ENCODE measurements around the gene NFRKB. TPM values are rescaled to one million over a fixed set of nuclear protein-coding genes. Genes with fewer than 3 reads are reported as not detected.

Gene NFRKB
- 10 to 100 TPM; 25.8 to 34.1 (median 28.4) TPM for total RNA-seq

DNA sequence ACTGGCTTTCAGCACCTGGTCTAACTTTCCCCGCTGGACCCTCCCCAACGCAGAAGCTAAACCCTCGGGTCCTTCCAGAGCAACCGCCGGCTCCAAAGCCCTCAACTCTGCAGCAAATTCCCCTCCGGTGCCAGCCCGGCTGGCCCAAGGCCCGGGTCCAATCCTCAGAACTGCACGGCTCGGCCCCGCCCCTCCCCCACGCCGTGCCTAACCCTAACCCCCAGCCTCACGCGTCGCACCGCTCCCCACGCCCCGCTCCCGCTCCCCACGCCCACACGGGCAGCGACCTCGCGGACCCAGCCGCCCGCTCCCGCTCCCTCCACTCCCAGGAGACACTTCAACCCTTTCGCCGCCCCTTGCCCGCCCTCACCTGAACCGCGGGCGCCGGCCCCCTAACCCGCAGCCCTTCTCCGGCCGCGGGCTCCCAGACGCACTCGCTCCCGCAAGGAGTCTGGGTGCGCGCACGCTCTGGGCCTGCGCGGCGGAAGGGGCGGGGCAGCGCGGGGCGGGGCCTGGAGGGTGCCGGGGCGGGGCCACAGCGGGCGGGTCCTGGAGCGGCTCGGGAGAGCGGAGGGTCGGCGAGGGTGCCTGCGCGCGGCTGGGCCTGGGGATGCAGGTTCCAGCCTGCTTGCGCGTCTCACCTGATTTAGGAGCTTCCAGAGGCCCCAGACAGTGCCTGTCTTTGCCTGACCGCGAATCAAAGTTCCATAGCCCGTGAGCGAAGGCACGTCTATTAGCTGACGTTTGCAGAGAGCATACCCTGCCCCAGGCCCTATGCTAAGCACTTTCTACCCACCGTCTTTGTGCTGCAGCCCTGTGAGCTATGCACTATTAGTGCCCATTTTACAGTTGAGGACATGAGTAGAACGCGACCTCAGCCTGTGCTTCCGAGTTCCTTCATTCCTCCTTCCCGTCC lies at the start of gene NFRKB:
Gene NFRKB, minus strand, starts transcription at position 453 of the 916 bp plus-strand sequence. CDS start 2,729 bp downstream, outside the sequence.
- peak within 1 kb of the TSS; percentile 91 to 93 for H3K4me3 ChIP-seq
- WGBS, 2 donors (ENCODE audit: low coverage in 1 of 2) = 0% methylated on average over 10 to 12 of the region's 77 CpGs
- no peaks in the 10 kb centered on the region for H3K9me3 ChIP-seq
- peak; percentile 99 for ATAC-seq
- peaks cover 0 to 32% of the 10 kb centered on the region in 2 donors for H3K36me3 ChIP-seq
- H3K27ac ChIP-seq = peak within 1 kb of the TSS; percentile 54 to 89 (median 86)
- peaks cover 0 to 21% (median 9%) of the 10 kb centered on the region in 3 donors for H3K4me1 ChIP-seq
- TF ChIP-seq, protein P1, sequence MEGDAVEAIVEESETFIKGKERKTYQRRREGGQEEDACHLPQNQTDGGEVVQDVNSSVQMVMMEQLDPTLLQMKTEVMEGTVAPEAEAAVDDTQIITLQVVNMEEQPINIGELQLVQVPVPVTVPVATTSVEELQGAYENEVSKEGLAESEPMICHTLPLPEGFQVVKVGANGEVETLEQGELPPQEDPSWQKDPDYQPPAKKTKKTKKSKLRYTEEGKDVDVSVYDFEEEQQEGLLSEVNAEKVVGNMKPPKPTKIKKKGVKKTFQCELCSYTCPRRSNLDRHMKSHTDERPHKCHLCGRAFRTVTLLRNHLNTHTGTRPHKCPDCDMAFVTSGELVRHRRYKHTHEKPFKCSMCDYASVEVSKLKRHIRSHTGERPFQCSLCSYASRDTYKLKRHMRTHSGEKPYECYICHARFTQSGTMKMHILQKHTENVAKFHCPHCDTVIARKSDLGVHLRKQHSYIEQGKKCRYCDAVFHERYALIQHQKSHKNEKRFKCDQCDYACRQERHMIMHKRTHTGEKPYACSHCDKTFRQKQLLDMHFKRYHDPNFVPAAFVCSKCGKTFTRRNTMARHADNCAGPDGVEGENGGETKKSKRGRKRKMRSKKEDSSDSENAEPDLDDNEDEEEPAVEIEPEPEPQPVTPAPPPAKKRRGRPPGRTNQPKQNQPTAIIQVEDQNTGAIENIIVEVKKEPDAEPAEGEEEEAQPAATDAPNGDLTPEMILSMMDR (IDR thresholded peaks at IDR 0.05) = peak in 1 of 4 experiments; percentile 18
- TF ChIP-seq POLR2AphosphoS5 (IDR thresholded peaks at IDR 0.05) (peak; percentile 82), POLR2A (IDR thresholded peaks at IDR 0.05) (peak; percentile 72 to 86), EP300 (IDR thresholded peaks at IDR 0.05) (no peak)
- no peaks in the 10 kb centered on the region for H3K27me3 ChIP-seq

DNA sequence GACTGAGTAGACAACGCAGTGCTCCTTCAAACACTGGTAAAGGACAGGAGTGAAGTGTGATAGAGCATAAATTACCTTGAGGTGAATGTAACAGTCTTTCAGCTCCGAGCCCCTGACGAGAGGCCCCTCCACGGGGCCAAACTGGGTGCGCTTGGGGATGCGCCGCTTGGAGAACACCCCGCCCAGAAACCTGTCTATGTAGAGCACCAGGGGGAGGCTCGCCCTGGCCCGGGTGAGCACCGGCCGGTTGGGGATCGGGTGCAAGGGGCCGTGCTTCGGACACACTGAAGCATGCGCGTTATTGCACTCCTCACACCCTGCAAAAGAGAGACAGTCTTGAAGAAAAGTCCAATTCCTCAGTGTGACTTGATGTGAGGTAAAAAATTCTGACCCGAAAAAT lies 49.3 kb upstream of the NFRKB start:
- WGBS, 2 donors (ENCODE audit: low coverage in 1 of 2) = 95 to 100% methylated on average over 1 to 4 of the region's 18 CpGs
- Histone ChIP-seq H3K27me3 (no peaks in the 10 kb centered on the region), H3K27ac (no peak overlapping the region), H3K4me1 (no peaks in the 10 kb centered on the region), H3K4me3 (no peak overlapping the region), H3K9me3 (no peaks in the 10 kb centered on the region), H3K36me3 (peaks cover 0 to 59% of the 10 kb centered on the region in 2 donors)
- TF ChIP-seq POLR2A (IDR thresholded peaks at IDR 0.05) = no peak
- TF ChIP-seq EP300 (IDR thresholded peaks at IDR 0.05) = no peak
- no peak for TF ChIP-seq POLR2AphosphoS5 (IDR thresholded peaks at IDR 0.05)
- TF ChIP-seq, protein P1 (IDR thresholded peaks at IDR 0.05) = no peak
- ATAC-seq = no peak

DNA sequence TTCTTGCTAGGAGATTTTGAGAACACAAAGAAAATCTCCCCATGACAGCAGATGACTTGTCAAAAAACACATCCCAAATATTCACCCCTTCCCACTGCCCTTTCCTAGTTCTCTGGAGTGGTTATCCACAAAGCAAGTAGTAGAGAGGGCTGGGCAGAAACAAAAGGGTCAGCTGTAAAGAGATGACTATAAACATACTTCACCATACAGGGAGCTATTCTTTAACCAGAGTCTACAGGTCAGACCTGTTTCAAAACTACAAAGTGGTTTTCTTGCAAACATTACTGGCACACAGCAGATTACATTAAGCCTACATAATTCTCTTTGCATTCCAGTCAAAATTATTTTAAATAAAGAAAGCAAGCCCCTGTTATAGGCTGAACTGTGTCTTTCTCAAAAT lies 47.7 kb upstream of the NFRKB start:
- Histone ChIP-seq H3K27me3 (no peaks in the 10 kb centered on the region), H3K9me3 (no peaks in the 10 kb centered on the region), H3K4me3 (no peak overlapping the region), H3K27ac (no peak overlapping the region), H3K4me1 (no peaks in the 10 kb centered on the region), H3K36me3 (peaks cover 0 to 67% of the 10 kb centered on the region in 2 donors)
- TF ChIP-seq POLR2A (IDR thresholded peaks at IDR 0.05) (no peak), POLR2AphosphoS5 (IDR thresholded peaks at IDR 0.05) (no peak), EP300 (IDR thresholded peaks at IDR 0.05) (no peak)
- TF ChIP-seq, protein P1 (IDR thresholded peaks at IDR 0.05) = no peak
- ATAC-seq = no peak

DNA sequence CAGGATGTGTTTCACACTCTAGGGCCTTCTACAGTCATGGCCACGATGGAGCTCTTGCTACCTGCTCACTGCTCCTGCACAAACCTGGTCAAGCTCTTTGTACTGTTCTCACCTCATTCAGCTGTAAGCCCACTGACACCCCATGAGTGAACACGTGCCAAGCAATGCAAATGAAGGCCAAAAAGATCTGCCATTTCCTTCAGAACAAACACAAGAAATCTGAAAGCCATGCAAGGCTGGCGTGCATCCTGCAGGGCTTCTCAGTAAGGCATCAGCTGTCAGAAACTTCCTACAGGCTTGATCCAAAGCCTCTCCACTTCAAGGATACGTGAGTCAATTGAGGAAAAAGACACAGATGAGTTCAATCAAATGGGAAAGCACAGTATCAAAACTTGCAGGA lies 44.1 kb upstream of the NFRKB start:
- Histone ChIP-seq H3K27ac (no peak overlapping the region), H3K27me3 (no peaks in the 10 kb centered on the region), H3K9me3 (no peaks in the 10 kb centered on the region), H3K36me3 (peaks cover 0 to 44% of the 10 kb centered on the region in 2 donors), H3K4me3 (no peak overlapping the region), H3K4me1 (no peaks in the 10 kb centered on the region)
- ATAC-seq = no peak
- WGBS, 2 donors (ENCODE audit: low coverage in 1 of 2) = 77 to 100% methylated on average over 1 to 4 of the region's 4 CpGs
- no peak for TF ChIP-seq POLR2AphosphoS5 (IDR thresholded peaks at IDR 0.05)
- TF ChIP-seq, protein P1 (IDR thresholded peaks at IDR 0.05) = no peak
- TF ChIP-seq POLR2A (IDR thresholded peaks at IDR 0.05) = no peak

DNA sequence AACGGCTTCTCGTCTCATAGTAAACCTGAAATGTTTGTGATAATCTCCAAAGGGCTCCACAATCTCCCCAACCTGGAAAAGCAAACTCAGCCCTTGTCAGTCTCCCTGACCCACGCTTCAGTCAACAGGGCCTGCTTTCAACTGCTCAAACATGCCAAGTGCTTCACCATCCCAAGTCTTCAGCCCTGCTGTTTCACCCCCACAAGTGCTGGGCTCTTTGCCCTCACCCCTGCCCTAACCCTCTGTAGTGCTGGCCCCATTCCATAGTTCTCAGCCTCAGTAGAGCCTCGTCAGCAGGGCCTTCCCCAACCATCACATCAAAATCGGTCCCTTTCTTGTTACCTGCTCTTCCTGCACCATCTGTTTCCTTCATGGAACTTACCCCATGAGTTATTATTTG lies 43.4 kb upstream of the NFRKB start:
- Histone ChIP-seq H3K9me3 (no peaks in the 10 kb centered on the region), H3K27me3 (no peaks in the 10 kb centered on the region), H3K36me3 (peaks cover 0 to 45% of the 10 kb centered on the region in 2 donors), H3K27ac (no peak overlapping the region), H3K4me3 (no peak overlapping the region), H3K4me1 (no peaks in the 10 kb centered on the region)
- TF ChIP-seq POLR2A (IDR thresholded peaks at IDR 0.05) = no peak
- TF ChIP-seq POLR2AphosphoS5 (IDR thresholded peaks at IDR 0.05) = no peak
- ATAC-seq = no peak
- 83 to 99% methylated on average over 2 to 5 of the region's 5 CpGs for WGBS, 2 donors (ENCODE audit: low coverage in 1 of 2)

Measured in gastroesophageal sphincter (tissue), 4 donors.